SU-DHL-6 (cell line): Measurements from ENCODE around the gene HS6ST1.

Experiments
- H2AFZ ChIP-seq: fragments of 200-600 bp; sonication (generic); 2 replicates; pipeline ENCODE4 v1.6.1; 2014; ENCODE audit warnings: low read depth, mild to moderate bottlenecking, moderate library complexity, mixed read lengths, antibody characterized with exemption, low read length; ENCODE audit not compliant: severe bottlenecking
- H3F3A ChIP-seq: fragments of 200-600 bp; shearing (Covaris generic); 2 replicates; pipeline ENCODE4 v1.6.0; 2016; ENCODE audit warnings: antibody characterized with exemption, mild to moderate bottlenecking; ENCODE audit not compliant: insufficient read depth
- H3K27ac ChIP-seq: fragments of 200-600 bp; sonication (generic); 2 replicates; pipeline ENCODE4 v1.5.1; 2016; ENCODE audit warnings: low read depth, mild to moderate bottlenecking, low read length, moderate library complexity, mixed read lengths
- H3K27me3 ChIP-seq: fragments of 200-600 bp; sonication (generic), shearing (Covaris generic); 2 replicates; pipeline ENCODE4 v1.6.0; 2014; ENCODE audit warnings: mild to moderate bottlenecking, low read length
- H3K36me3 ChIP-seq: fragments of 200-600 bp; sonication (generic); 2 replicates; pipeline ENCODE4 v1.6.1; 2014; ENCODE audit warnings: mild to moderate bottlenecking, low read length, mixed read lengths
- H3K4me2 ChIP-seq: fragments of 300-600, 200-600 bp; shearing (Covaris generic), sonication (generic); 2 replicates; pipeline ENCODE4 v1.6.0; 2014; ENCODE audit warnings: low read length, low read depth, mild to moderate bottlenecking; ENCODE audit not compliant: poor library complexity, severe bottlenecking
- H3K4me3 ChIP-seq: fragments of 200-600 bp; sonication (generic); 2 replicates; pipeline ENCODE4 v1.5.1; 2014; ENCODE audit warnings: antibody characterized with exemption, low read length, mild to moderate bottlenecking, mixed read lengths; ENCODE audit not compliant: insufficient read depth, poor library complexity, severe bottlenecking
- H3K79me2 ChIP-seq: fragments of 200-600 bp; sonication (generic); 2 replicates; pipeline ENCODE4 v1.6.1; 2014; ENCODE audit warnings: mild to moderate bottlenecking, low read length, moderate library complexity; ENCODE audit not compliant: insufficient read depth
- H3K9ac ChIP-seq: fragments of 200-600 bp; sonication (generic); 2 replicates; pipeline ENCODE4 v1.7.0; 2014; ENCODE audit warnings: mild to moderate bottlenecking, low read length
- H3K9me2 ChIP-seq: fragments of 200-600 bp; sonication (generic); replicated peaks from 2 replicates; pipeline ENCODE4 v1.6.1; 2014; ENCODE audit warnings: low read length; ENCODE audit not compliant: insufficient read depth
- H3K9me3 ChIP-seq: fragments of 200-600 bp; sonication (generic); 2 replicates; pipeline ENCODE4 v1.6.1; 2014; ENCODE audit warnings: low read length, mixed read lengths; ENCODE audit not compliant: insufficient read depth
- H4K20me1 ChIP-seq: fragments of 200-600 bp; sonication (generic); 2 replicates; pipeline ENCODE4 v1.6.1; 2014; ENCODE audit warnings: low read depth, mild to moderate bottlenecking, antibody characterized with exemption, low read length, moderate library complexity, mixed read lengths
- CTCF ChIP-seq: fragments of 200-600 bp; sonication (generic); IDR thresholded peaks from one replicate; pipeline ENCODE4 v1.5.1; 2017; ENCODE audit warnings: antibody characterized with exemption, mild to moderate bottlenecking, low read length, moderate library complexity; ENCODE audit not compliant: insufficient read depth, poor library complexity, severe bottlenecking
- EZH2phosphoT487 ChIP-seq: fragments of 200-600 bp; sonication (generic), shearing (Covaris generic); conservative IDR thresholded peaks from 2 replicates; pipeline ENCODE4 v1.6.1; 2018; ENCODE audit warnings: mild to moderate bottlenecking, antibody characterized with exemption, low read length, moderate library complexity, mixed read lengths

HS6ST1 gene

DNA sequence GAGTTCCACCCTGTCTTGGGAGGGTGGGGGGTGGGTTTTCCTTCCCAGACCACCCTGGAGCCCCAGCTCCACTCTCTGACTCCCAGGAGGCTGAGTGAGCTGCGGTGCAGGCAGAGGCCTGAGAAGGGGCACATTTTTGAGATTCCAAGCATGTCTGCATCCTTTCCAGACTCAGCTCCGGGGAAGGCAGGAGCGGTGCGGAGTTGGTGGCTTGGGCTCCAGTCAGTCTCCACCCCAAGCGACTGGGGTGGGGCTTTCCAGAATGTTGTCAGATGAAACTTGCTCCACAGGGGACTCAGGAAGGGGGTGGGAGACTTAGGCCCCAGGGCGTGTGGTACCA, 44.2 kb upstream of the HS6ST1 start:
- no peak overlapping the region for H3K4me3 ChIP-seq
- no peak overlapping the region for H3K9ac ChIP-seq
- no peaks in the 10 kb centered on the region for H3K9me2 ChIP-seq
- H3K27ac ChIP-seq = no peak overlapping the region
- TF ChIP-seq EZH2phosphoT487 (no peak), CTCF (no peak)
- H3K27me3 ChIP-seq = no peaks in the 10 kb centered on the region
- H3F3A ChIP-seq = no peaks in the 10 kb centered on the region
- H3K9me3 ChIP-seq = no peaks in the 10 kb centered on the region
- H3K4me2 ChIP-seq = no peak overlapping the region
- no peaks in the 10 kb centered on the region for H3K79me2 ChIP-seq
- no peaks in the 10 kb centered on the region for H3K36me3 ChIP-seq
- H2AFZ ChIP-seq = no peak overlapping the region
- H4K20me1 ChIP-seq = no peaks in the 10 kb centered on the region

DNA sequence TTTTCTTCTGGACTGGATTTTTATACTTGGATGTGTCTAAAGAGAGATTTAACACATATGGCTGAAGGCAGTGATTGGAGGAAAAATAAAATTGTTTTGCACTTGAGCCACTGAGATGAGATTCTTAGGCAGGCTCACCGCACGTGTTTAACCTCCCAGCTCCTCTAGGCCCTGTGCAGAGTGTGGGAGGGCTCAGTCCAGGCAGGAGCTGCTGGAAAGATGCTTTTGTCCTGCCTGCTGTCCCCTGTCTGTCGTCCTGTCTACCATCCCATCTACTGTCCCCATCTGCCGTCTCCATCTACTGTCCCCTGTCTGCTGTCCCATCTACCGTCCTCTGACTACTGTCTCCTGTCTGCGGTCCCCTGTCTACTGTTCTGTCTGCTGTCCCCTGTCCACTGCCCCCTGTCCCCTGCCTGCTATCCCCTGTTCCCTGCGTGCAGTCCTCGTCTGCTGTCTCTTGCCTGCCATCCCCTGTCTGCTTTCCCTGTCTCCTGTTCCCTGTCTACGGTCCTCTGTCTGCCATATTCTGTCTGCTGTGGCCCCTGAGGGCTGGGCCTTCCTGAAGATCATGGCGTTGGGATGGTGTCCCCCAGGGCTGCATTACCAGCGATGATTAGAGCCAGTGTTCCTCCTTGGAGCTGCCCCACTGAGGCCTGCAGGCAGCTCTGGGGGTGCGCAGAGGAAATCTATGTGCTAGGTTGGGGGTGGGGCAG, 43.7 kb upstream of the HS6ST1 start:
- Histone ChIP-seq H3K27ac (no peak overlapping the region), H3K27me3 (no peaks in the 10 kb centered on the region), H3K79me2 (no peaks in the 10 kb centered on the region), H3K4me2 (no peak overlapping the region), H3K9me3 (no peaks in the 10 kb centered on the region), H3K4me3 (no peak overlapping the region), H2AFZ (no peak overlapping the region), H3K9ac (no peak overlapping the region), H4K20me1 (no peaks in the 10 kb centered on the region), H3F3A (no peaks in the 10 kb centered on the region), H3K36me3 (no peaks in the 10 kb centered on the region), H3K9me2 (no peaks in the 10 kb centered on the region)
- TF ChIP-seq CTCF = no peak
- TF ChIP-seq EZH2phosphoT487 = no peak

DNA sequence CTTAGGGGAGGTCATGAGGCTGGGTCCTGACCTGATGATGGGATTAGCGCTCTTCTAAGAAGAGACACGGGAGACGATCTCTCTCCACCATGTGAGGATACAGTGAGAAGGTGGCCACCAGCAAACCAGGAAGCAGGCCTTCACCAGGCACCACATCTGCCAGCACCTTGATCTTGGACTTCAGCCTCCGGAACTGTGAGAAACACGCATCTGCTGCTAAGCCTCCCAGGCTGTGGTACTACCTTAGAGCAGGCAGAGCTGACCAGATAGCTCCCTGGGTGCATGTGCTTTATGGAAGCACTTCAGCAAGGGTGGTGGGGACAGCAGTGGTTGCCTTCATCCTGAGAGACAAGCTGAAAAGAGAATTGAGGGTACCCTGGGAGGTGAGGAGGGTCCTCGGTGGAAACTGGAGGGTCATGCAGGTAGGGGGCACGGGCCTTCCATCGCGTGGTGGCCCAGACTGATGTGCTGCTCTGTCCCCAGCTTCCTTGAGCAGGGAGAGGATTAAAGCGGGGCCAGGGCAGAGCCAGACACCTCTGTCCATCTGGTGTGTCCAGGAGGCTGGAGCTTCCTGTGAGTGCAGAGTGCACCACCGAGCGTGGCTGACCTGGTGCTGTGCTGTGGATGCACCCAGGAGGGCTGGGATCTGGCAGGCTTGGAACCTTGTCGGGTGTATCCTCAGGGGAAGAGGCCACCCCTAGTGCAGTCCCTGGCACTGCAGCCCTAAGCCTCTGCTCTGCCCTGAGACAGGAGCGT, 42.9 kb upstream of the HS6ST1 start:
- TF ChIP-seq CTCF (no peak), EZH2phosphoT487 (no peak)
- H3K27ac ChIP-seq = no peak overlapping the region

More for the DNA sequence above, 42.9 kb upstream of the HS6ST1 start:
- Histone ChIP-seq H3K27me3 (no peaks in the 10 kb centered on the region), H3K4me2 (no peak overlapping the region), H3K9me3 (no peaks in the 10 kb centered on the region), H3K36me3 (no peaks in the 10 kb centered on the region), H4K20me1 (no peaks in the 10 kb centered on the region), H2AFZ (no peak overlapping the region), H3K9me2 (no peaks in the 10 kb centered on the region), H3K9ac (no peak overlapping the region), H3F3A (no peaks in the 10 kb centered on the region), H3K4me3 (no peak overlapping the region), H3K79me2 (no peaks in the 10 kb centered on the region)
